Epidermal melanocyte (primary cell): Measurements from ENCODE around the gene ZDHHC19.
A peak's percentile ranks its signal among the peaks of the same experiment; 100 is the strongest.
"Not testable (repeated sequence)": the region's sequence is repeated elsewhere in the genome, so short reads cannot be mapped to it uniquely, and the experiment has no call there.

Source experiments
- DNase-seq: peaks from one replicate; pipeline ENCODE4 v3.0.0; 2011; ENCODE audit warnings: low spot score; ENCODE audit not compliant: insufficient read length

The ZDHHC19 gene, protein sequence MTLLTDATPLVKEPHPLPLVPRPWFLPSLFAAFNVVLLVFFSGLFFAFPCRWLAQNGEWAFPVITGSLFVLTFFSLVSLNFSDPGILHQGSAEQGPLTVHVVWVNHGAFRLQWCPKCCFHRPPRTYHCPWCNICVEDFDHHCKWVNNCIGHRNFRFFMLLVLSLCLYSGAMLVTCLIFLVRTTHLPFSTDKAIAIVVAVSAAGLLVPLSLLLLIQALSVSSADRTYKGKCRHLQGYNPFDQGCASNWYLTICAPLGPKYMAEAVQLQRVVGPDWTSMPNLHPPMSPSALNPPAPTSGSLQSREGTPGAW

DNA sequence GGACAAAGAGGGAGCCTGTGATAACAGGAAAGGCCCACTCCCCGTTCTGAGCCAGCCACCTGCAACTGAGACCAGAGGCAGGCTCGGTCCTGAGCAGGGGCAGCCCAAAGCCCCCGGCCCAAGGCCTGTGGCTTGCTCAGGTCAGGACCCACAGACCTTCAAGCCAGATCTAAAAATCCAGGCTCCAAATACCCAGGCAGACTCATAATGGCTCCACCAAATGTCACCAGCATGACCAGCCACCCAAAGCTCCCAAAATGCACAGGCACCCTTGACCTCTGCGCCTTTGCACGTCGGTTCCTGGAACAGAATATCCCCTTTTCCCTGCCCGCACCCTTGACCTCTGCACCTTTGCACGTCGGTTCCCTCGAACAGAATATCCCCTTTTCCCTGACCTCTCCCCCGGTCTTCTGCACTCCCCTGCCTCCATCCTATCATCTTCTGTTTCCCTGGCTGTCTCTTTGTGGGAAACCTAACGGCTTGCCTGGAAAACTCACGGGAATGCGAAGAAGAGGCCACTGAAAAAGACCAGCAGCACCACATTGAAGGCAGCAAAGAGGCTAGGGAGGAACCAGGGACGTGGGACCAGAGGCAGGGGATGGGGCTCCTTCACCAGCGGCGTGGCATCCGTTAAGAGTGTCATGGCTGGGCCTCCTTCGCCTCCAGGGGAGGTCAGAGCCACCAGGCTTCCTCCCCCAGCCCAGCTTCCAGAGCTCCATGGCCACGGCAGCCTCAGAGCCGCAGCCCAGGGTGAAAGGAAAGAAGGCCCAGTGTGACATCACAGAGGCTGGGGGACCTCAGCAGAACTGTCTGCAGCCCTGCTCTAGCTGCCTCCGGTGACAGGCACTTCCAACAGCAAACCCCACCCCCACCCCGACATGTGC lies at the start of gene ZDHHC19:
Gene ZDHHC19, minus strand, starts transcription at position 728 of the 884 bp plus-strand sequence. Its CDS starts 85 bp downstream, at position 643.
- DNase-seq, result no peak

DNA sequence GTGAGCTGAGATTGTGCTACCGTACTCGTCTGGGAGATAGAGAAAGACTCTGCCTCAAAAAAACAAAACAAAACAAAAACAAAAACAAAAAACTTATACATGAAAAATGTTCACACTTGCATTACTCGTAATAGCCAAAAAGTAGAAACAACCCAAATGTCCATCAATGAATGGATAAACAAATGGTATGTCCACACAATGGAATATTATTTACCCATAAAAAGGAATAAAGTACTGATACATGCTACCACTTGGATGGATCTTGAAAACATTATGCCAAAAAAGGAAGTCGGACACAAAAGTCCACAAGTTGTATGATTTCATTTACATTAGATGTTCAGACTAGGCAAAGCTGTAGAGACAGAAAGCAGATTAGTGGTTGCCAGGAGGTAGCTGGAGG lies 49.6 kb upstream of the ZDHHC19 start:
- DNase-seq, result no peak

- DNase-seq, result no peak
Measured at GRCh38 chr3:196255776-196256175, 44.6 kb upstream of the ZDHHC19 start.

- no peak for DNase-seq
Measured at GRCh38 chr3:196254376-196255283, 43.4 kb upstream of the ZDHHC19 start.

DNA sequence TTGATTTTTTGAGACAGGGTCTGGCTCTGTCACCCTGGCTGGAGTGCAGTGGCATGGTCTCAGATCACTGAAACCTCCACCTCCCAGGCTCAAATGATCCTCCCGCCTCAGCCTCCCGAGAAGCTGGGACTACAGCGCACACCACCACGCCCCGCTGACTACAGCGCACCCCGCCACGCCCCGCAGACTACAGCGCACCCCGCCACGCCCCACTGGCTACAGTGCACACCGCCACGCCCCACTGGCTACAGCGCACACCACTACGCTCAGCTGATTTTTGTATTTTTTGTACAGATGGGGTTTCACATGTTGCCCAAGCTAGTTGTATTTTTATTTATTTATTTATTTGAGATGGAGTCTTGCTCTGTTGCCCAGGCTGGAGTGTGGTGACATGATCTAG lies 40.7 kb upstream of the ZDHHC19 start:
- no peak for DNase-seq

DNA sequence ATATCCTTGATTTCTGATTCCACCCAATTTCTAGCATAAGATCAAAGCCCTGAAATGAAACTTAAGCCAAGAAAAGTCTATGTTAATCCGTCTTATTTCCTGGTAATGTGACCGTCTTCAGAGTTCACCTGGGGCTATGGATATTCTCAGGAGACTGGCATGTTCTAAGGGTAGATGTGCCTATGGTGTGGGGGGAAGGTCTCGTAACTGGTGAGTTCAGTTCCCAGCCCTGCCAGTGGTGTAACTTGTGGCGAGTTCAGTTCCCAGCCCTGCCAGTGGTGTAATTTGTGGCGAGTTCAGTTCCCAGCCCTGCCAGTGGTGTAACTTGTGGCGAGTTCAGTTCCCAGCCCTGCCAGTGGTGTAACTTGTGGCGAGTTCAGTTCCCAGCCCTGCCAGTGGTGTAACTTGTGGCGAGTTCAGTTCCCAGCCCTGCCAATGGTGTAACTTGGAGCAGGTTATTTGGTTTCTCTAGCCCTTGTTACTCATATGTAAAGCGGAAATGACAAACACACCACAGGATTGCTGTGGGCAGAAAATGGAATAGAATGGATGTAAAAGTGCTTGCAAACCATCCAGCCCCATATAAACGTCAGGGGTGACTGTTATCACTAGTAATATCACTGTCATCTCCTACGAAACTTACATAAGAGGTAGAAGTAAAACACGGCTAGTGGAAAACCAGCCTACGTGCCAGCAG lies 35.6 kb upstream of the ZDHHC19 start:
- no peak for DNase-seq

- DNase-seq, result not testable (repeated sequence)
Measured at GRCh38 chr3:196244166-196244565, 33.0 kb upstream of the ZDHHC19 start.

- DNase-seq, result no peak
Measured at GRCh38 chr3:196241704-196242103, 30.5 kb upstream of the ZDHHC19 start.

- no peak for DNase-seq
Measured at GRCh38 chr3:196240424-196240823, 29.2 kb upstream of the ZDHHC19 start.

GRCh38 chr3:196238612-196239560 lies 27.7 kb upstream of the ZDHHC19 start:
- DNase-seq, result no peak

- peak; percentile 73 for DNase-seq
Measured at GRCh38 chr3:196237203-196237602, 26.0 kb upstream of the ZDHHC19 start.

DNA sequence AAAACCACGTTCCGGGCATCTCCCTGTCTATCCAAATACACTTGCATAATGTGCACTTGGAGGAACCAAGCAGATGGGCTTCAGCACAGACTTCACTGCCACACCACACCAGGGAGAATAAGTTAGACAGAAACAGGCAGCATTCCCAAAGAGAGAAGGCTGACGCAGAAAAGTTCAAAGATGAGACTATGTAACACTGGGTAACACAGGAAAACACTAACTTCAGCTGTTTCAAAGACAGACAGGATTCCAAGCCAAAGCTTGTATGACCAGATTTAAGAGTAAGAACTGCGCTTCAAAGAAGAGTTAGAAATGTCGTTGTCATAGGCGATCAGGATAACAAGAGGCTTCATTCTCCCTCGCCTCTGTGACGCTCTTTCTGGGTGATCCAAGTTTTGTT lies 25.0 kb upstream of the ZDHHC19 start:
- no peak for DNase-seq

GRCh38 chr3:196235452-196236122 lies 24.4 kb upstream of the ZDHHC19 start:
- DNase-seq, result no peak

GRCh38 chr3:196232882-196233251 lies 21.7 kb upstream of the ZDHHC19 start:
- DNase-seq, result no peak

DNA sequence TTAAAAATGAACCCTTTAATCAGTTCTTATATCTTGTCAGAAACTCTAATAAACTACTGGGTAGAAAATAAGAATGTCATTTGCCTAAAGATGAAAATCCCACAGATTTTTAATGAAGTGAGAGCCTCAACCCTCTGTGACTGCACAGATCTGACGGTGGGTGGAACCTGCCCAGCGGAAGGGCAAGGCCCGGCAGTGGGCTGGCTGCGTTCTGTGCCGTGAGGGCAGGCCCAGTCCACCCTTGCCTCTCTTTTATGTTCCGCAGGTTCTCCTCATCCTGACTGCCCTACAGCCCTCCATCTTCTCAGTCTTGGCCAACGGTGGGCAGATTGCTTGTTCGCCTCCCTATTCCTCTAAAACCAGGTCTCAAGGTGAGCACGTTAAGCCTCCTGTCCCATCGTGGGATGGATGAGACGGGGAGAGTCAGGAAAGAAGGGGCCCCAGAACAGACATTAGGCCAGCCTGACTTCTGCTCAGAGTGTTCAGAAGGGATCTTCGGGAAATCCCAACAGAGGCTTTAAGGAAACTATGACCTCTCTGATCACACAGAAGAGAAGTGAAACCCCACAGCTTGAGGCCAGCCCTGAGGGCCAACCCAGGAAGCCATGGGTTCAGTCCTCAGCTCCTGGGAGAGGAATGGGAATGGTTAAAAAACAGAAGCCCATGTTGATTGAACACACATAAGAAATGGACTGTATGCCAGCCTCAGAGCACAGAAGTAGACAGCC lies 21.1 kb upstream of the ZDHHC19 start:
- DNase-seq, result no peak

DNA sequence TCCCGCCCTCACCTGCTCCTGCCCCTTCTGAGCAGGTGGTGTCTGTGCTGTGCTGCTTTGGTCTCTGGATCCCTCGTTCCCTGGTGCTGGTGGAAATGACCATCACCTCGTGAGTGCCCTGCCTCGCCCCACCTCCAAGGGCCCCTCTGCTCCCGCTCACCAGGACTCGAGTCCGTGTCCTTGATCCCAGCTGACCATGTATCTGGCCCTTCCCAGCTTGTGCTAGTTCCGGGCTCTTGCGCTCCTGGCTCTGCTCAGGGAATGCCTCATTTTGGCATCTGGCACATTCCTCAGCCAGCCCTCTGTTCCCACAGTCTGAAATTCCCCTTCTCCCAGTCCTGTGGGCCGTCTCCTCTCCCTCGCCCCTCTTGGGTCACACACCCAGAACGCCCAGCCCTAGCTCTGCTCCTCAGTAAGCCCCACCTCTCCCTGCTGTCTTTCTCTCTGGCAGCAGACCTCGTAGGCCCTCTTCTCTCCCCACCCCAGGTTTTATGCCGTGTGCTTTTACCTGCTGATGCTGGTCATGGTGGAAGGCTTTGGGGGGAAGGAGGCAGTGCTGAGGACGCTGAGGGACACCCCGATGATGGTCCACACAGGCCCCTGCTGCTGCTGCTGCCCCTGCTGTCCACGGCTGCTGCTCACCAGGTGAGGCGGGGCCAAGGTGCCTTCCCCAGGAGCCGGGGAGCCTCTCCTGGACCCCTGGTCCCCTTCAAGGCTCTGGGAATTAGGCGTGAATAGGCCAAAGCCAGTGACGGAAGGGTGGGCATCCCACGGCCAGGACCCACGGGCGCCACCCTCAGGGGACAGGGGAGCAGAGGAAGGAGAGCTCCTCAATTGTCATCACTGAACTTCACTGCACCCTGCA lies 16.7 kb upstream of the ZDHHC19 start:
- no peak for DNase-seq

DNA sequence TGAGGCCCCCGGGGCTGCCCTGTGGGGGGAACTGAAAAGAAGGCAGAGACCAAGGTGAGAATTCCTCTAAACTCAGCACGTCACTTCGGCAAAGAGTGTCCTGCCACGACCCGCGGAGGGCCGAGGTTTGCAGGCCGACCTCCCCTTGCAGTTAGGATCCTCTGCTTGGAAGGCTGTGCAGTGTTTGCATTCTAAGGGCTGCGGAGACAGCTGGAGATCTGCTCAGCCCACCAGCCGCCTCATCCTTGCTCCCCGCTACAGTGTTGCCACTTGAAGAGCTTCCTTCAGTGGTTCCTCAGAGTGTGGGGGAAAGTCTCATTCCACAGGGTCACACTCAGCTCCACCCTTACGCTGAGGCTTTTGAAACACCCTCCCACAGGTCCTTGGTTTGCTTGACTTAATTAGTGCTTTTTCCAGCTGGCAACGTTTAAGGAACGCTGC lies 15.9 kb upstream of the ZDHHC19 start:
- no peak for DNase-seq
